22Rv1 (cell line): ENCODE results near the gene LGALS7.

ENCODE experiments used
- CTCF ChIP-seq: fragments of 450-650 bp; IDR thresholded peaks from 2 replicates; pipeline ENCODE4 v1.5.1; 2017; ENCODE audit warnings: mild to moderate bottlenecking
- ZFX ChIP-seq: fragments of 450-650 bp; IDR thresholded peaks from 2 replicates; pipeline ENCODE4 v1.6.1; 2017; ENCODE audit warnings: antibody characterized with exemption, borderline replicate concordance

DNA sequence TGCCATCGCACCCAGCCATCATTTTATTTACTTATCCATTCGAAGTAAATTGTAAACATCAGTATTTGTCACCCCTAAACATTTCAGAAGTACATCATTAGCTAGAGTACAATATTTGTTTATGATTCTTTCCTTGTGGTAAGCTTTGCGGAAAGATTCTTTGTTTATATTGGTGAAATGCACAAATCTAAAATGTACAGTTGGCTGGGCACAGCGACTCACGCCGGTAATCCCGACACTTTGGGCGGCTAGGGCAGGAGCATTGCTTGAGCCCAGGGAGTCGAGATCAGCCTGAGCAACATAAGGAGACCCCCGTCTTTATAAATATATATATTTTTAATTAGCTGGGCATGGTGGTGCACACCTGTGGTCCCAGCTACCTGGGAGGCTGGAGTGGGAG is 25.8 kb upstream of the LGALS7 start:
- TF ChIP-seq CTCF = no peak
- no peak for TF ChIP-seq ZFX
